SJSA1 (cell line): ENCODE results near the gene FRZB. TPM values are rescaled to one million over a fixed set of nuclear protein-coding genes. Genes with fewer than 3 reads are reported as not detected.

Experiments
- DNase-seq, 2 experiments: peaks; one replicate each; pipeline ENCODE4 v3.0.0-alpha.2; 2015 to 2020; ENCODE audit warnings: low spot score in 2 of 2, low read depth in 1 of 2
- H3K27ac ChIP-seq: fragments of 250-450 bp; sonication (Bioruptor Pico); 2 replicates; pipeline ENCODE4 v1.5.1; 2020; ENCODE audit warnings: mild to moderate bottlenecking, moderate library complexity
- H3K27me3 ChIP-seq: fragments of 250-450 bp; sonication (Bioruptor Pico); replicated peaks from 2 replicates; pipeline ENCODE4 v1.5.1; 2020; ENCODE audit warnings: mild to moderate bottlenecking, moderate library complexity
- H3K36me3 ChIP-seq: fragments of 250-450 bp; sonication (Bioruptor Pico); 2 replicates; pipeline ENCODE4 v1.5.1; 2020; ENCODE audit warnings: mild to moderate bottlenecking
- H3K4me1 ChIP-seq: fragments of 250-450 bp; sonication (Bioruptor Pico); replicated peaks from 2 replicates; pipeline ENCODE4 v1.6.1; 2021; ENCODE audit warnings: mild to moderate bottlenecking
- H3K4me3 ChIP-seq: fragments of 250-450 bp; sonication (Bioruptor Pico); 2 replicates; pipeline ENCODE4 v1.5.1; 2020; ENCODE audit warnings: mild to moderate bottlenecking
- H3K9me3 ChIP-seq: fragments of 250-450 bp; sonication (Bioruptor Pico); replicated peaks from 2 replicates; pipeline ENCODE4 v1.5.1; 2020; ENCODE audit warnings: mild to moderate bottlenecking
- total RNA-seq: library from RNA; depleted of rRNA; stranded (reverse); fragments of >200 nt; shearing (Covaris generic); gene quantifications from 2 replicates; pipeline ENCODE4 v1.2.3, GENCODE V29; 2014

FRZB gene
- total RNA-seq, 1 experiment from 2014 or later: 0.03 TPM

DNA sequence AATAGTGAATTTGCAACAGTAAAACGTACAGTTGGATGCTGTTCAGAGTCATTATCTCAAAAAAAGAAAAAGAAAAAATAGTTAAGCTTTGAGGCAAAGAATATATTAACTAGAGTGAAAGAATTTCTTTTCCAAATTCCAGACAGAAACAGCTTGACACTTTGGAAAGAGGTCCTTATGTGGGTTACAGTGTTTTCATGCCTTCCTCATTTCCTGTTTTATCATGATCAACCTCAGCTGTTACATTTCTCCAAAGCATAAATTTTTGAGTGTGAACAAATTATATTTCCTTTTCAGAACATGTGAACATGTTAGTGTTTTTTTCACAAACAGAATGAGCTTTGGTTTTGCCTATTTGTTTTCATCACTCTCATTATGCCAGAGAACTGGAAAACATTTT is 13.6 kb downstream of the FRZB start:
- no peaks in the 10 kb centered on the region for H3K4me1 ChIP-seq
- H3K27me3 ChIP-seq: no peaks in the 10 kb centered on the region; the same call in none of the 2 replicates
- no peak overlapping the region for H3K27ac ChIP-seq
- H3K4me3 ChIP-seq: no peak overlapping the region
- no peaks in the 10 kb centered on the region for H3K36me3 ChIP-seq
- no peaks in the 10 kb centered on the region for H3K9me3 ChIP-seq
- DNase-seq: no peak

DNA sequence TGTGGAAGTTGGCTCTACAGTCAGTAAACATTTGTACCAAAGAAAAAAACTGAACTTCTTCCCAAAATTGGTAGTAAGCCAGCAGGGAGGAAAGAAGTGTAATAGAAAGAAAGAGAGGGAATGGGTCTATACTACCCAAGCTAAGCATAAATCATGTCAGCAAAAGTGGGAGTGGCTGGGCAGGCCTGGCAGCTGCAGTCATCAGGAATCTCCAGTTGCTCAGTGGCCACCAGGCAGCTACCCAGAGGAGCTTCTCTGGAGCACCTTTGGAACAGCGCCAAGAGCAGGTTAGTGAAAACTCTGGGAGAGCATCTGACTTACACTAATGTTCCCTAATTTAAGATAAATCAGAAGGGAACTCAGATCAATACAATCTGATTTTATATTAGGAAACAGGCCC is 14.3 kb downstream of the FRZB start:
- Histone ChIP-seq H3K36me3 (no peaks in the 10 kb centered on the region), H3K4me1 (no peaks in the 10 kb centered on the region), H3K9me3 (no peaks in the 10 kb centered on the region), H3K4me3 (no peak overlapping the region), H3K27ac (no peak overlapping the region), H3K27me3 (no peaks in the 10 kb centered on the region; the same call in 1 of the 2 replicates)
- DNase-seq: no peak

DNA sequence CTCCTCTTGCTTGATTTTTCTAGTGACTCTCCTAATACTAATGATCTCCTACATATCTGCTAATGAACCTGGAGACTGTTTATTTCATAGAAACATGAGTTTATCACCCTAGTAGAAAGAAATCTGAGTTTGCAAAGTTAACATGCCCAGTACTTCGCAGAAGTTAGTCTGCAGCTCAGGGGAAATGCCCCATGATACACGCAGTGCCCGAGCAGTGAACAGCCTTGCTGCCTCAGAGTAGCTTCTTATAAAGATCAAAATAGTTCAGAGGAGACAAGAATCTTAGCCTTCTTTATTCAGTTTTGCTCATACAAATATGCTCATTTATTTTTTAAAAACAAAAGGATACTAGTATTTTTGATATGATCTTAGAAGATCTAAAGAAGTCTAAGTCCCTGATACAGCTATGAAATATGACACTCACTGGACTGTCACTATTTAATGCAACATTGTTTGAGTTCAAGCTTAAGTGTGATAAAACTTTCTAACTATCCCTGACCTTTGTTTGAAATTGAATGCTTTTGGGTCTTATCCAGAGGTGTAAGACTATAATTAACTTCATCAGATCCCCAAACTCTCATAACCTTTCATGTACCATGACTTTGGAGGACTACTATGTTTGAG is 20.5 kb downstream of the FRZB start:
- peaks cover 5% of the 10 kb centered on the region for H3K27me3 ChIP-seq
- DNase-seq: no peak
- H3K27ac ChIP-seq: no peak overlapping the region
- H3K4me1 ChIP-seq: no peaks in the 10 kb centered on the region
- H3K36me3 ChIP-seq: no peaks in the 10 kb centered on the region
- H3K4me3 ChIP-seq: no peak overlapping the region
- H3K9me3 ChIP-seq: no peaks in the 10 kb centered on the region

DNA sequence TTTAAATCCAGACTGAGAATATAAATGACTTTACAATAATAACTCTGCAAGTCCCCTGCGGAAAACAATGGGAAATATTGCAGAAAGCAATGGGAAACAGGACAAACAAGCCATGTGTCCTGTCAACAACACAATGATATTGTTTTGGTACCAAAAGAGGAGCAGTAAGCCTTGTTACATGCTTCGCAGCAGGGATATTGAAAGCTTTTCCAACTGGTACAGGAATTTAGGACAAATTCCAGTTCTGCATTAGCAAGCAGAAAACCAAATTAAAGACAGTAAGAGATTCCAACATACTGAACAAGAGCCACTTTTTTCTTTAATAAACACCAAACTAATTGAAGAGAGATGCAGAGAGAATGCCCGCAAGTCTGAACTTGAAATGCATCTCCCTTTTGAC is 30.0 kb downstream of the FRZB start:
- Histone ChIP-seq H3K27ac (no peak overlapping the region), H3K4me3 (no peak overlapping the region), H3K4me1 (no peaks in the 10 kb centered on the region), H3K27me3 (peaks cover 12% of the 10 kb centered on the region), H3K36me3 (no peaks in the 10 kb centered on the region), H3K9me3 (no peaks in the 10 kb centered on the region)
- no peak for DNase-seq

DNA sequence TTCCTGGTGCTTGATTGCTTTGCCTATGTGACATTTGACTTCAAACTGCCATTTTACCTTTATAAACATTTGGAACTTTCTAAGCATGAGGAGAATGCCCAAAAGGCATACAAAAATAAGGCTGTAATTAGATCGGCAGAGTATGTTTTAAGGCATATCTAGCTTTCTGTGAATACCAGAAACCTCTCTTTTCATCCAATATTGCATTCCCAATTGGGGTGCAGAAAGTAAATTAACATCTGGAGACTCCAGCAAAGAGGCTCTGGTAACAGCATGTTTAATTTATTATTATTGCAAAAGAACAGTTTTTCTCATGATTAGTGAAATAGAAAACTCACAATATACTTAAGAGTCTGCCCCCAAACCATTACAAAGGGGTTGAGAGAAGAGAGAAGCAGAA is 32.1 kb downstream of the FRZB start:
- Histone ChIP-seq H3K4me1 (no peaks in the 10 kb centered on the region), H3K36me3 (no peaks in the 10 kb centered on the region), H3K4me3 (no peak overlapping the region), H3K27me3 (peaks cover 12% of the 10 kb centered on the region), H3K9me3 (no peaks in the 10 kb centered on the region), H3K27ac (no peak overlapping the region)
- DNase-seq: no peak

DNA sequence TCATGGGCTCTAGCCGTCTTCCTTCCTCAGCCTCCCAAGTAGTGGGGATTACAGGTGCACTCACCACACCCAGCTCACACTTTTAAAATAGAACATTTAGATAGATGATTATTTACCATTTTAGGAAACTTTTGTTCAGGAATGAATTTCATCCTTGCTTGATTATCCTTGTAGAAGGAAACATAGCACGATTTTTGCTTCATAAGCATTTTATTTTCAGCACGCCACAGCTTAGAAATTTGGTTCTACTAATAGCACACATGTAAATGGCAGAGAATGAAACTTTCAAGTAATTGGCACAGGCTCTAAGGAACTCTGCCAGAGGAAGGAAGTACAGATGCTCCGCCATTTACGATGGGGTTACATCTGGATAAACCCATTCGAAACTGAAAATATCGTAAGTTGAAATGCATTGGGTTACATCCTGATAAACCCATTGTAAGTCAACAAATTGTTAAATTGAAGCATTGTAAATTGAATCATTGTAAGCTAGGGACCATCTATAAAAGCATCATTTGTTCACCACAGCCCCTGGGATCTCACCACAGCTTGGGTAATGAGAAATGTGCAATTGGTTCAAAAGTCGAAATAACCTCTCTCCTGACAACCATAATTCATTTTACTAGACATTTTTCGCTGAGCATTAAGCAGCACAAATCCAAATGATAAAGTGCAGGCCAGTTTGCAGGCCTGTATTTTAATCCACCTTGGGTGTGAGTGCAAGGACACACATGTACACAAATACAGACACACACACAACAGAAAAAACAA is 33.2 kb downstream of the FRZB start:
- no peak overlapping the region for H3K27ac ChIP-seq
- no peak overlapping the region for H3K4me3 ChIP-seq
- peaks cover 12% of the 10 kb centered on the region for H3K27me3 ChIP-seq
- no peak for DNase-seq
- no peaks in the 10 kb centered on the region for H3K36me3 ChIP-seq
- H3K4me1 ChIP-seq: no peaks in the 10 kb centered on the region
- no peaks in the 10 kb centered on the region for H3K9me3 ChIP-seq

DNA sequence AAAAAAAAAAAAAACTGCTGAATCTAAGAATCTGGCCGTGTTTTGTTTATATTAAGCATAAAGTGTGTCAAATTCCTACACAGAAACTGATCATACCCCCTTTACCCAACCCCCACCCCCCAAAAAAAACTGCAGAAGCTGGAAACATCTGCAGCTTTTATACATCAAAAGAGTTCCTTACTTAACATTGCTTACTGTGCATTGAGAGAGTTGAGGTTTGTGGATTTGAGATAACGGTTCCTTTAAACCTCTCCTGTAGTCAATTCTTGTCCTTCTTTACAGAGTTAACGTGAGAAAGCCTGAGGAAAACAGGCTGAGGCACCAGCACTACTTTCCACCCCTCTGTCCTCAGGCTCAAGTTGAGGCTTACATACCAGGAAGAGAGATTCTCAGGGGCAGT is 34.5 kb downstream of the FRZB start:
- no peak overlapping the region for H3K4me3 ChIP-seq
- no peaks in the 10 kb centered on the region for H3K36me3 ChIP-seq
- peaks cover 7% of the 10 kb centered on the region; the same call in 1 of the 2 replicates for H3K27me3 ChIP-seq
- H3K27ac ChIP-seq: no peak overlapping the region
- no peak for DNase-seq
- H3K4me1 ChIP-seq: no peaks in the 10 kb centered on the region
- H3K9me3 ChIP-seq: no peaks in the 10 kb centered on the region

DNA sequence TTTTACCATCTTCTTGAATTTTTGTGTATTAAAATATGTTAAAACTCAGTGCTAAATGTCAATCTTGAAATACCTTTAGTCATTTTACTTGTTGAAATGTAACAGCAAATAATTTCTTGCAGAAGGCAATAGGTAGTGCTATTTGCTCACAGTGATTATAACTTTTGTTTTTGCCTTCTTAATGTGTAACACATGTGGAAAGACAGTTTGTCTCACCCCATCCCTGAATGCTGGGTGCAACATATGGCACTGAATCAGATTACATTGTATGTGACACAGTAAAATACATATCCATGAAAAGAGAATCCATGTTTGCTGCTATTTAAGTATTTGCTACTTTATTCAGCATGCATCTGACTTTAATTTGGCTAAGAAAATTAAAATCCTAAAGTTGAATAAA is 35.3 kb downstream of the FRZB start:
- Histone ChIP-seq H3K27me3 (peaks cover 3% of the 10 kb centered on the region; the same call in 1 of the 2 replicates), H3K4me3 (no peak overlapping the region), H3K9me3 (no peaks in the 10 kb centered on the region), H3K27ac (no peak overlapping the region), H3K36me3 (no peaks in the 10 kb centered on the region), H3K4me1 (no peaks in the 10 kb centered on the region)
- no peak for DNase-seq

DNA sequence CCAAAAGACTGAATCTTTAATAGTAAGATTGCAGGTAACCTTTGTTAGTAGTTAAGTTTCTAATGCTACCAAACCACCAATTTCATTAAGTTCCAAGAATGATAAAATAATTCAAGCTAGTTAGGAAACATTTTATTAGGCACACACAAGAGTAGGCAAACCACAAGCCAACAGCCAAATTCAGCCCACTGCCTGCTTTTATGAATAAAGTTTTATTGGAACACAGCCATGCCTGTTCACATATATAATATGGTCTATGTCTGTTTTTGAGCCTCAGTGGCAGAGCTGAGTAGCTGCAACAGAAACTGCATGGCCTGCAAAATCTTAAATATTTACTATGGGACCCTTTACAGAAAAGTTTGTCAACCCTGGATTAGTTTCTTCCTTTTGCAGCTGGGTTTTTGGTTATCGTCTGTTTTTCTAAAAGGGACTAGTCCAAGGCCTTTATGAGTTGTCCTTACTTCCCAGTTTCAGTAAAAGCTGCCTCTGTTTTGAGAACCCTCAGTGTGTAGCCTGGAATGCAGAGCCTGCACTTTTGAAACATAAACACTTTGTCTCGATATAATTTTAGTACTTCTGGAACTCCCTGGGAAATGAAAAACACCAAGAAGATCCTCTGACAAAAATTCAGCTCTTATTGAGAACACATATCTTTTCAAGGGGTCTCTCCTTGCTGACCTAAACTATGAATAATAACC is 39.1 kb downstream of the FRZB start:
- Histone ChIP-seq H3K36me3 (no peaks in the 10 kb centered on the region), H3K4me3 (no peak overlapping the region), H3K27me3 (peaks cover 2% of the 10 kb centered on the region; the same call in 1 of the 2 replicates), H3K27ac (no peak overlapping the region), H3K4me1 (no peaks in the 10 kb centered on the region), H3K9me3 (no peaks in the 10 kb centered on the region)
- no peak for DNase-seq

DNA sequence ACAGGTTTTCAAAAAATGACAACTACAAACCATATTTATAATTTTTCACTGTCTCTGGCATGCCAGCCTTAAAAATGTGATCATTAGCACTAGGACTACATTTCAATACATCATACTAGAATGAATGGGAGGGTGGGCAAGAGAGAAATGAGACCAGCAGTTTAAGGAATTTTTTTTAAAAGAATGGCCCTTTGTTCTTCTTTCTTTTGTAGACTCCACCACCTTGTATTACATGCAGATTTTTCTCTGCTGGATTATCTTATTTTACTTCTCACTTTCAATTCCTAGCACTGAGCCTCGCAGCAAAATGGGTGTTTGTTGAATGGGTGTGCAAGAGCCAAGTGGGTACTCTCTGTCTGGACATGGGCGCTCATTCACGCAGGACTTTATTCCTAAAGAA is 39.9 kb downstream of the FRZB start:
- Histone ChIP-seq H3K4me1 (no peaks in the 10 kb centered on the region), H3K9me3 (no peaks in the 10 kb centered on the region), H3K4me3 (no peak overlapping the region), H3K27ac (no peak overlapping the region), H3K27me3 (peaks cover 2% of the 10 kb centered on the region; the same call in 1 of the 2 replicates), H3K36me3 (no peaks in the 10 kb centered on the region)
- DNase-seq: no peak

DNA sequence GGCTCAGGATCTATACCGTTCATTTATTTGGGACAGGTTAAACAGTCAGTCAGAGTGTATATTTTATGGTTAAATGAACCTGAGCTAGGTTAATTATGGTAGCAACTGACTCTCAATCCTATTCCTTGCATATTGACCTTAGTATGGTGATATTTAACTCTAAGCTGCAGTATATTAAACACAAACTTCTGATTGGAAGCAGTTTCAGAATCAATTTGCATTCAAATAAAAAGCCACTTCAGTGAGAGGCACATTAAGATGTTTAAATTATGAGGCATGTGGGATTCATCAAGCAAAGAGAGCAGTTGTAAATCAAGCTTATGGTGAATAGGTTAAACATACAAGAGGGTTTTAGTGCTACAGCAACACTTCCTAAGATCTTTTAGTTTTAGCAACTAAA is 40.4 kb downstream of the FRZB start:
- Histone ChIP-seq H3K27me3 (peaks cover 2% of the 10 kb centered on the region; the same call in 1 of the 2 replicates), H3K4me3 (no peak overlapping the region), H3K36me3 (no peaks in the 10 kb centered on the region), H3K27ac (no peak overlapping the region), H3K4me1 (no peaks in the 10 kb centered on the region), H3K9me3 (no peaks in the 10 kb centered on the region)
- DNase-seq: no peak

DNA sequence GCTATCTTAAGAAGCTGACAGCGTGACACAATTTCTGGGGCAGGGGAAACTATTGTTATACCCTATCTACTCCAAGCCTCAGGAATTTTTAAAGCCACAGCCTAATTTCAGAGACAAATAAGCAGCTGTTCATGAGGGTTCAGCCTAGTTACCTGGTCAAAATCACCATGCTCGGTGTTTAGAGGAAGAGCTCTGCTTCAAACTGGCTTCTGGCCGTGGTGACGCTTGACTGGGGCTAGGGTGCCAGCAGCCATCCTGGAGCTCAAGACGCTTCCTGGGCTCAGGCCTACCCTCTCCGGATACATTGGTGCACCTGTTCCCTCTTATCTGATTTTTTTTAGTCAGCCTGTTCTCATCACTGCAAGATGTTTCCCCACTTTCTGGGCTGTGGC is 41.7 kb downstream of the FRZB start:
- H3K36me3 ChIP-seq: no peaks in the 10 kb centered on the region
- no peaks in the 10 kb centered on the region for H3K4me1 ChIP-seq
- H3K4me3 ChIP-seq: no peak overlapping the region
- H3K27me3 ChIP-seq: peaks cover 2% of the 10 kb centered on the region; the same call in 1 of the 2 replicates
- no peaks in the 10 kb centered on the region for H3K9me3 ChIP-seq
- no peak overlapping the region for H3K27ac ChIP-seq
- DNase-seq: no peak

DNA sequence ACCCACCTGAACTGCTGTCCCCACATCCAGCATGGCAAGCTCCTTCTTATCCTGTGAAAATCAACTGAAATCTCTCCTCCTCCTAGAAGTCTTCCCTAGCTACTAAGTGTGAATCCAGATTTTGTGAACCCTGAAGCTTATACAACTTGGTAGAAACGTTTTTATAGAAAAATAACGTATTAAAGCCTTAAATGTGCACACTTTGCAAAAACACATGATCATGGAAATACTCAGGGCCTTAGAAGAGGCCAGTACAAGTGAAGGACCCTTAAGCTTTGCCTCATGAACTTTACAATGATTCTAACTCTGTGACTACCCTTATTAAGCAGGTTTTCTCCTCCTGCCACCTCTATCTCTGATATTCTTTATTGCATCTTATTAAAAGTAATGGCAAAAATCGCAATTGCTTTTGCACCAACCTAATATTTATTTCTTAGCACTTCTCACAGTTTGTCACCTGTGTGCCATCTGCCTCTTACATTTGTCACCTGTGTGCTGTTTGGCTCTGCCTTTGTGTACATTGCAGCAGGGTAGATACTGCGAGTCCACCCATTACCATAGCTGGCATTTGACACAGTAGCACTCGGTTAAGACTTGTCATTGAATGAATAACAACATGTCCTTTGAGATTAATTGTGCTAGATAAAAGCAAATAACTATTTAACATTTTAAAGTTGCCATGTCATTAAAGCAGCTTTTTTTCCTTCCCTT is 42.2 kb downstream of the FRZB start:
- Histone ChIP-seq H3K27me3 (0 out of 2 replicates have a peak, but pooled peaks cover 2% of the 10 kb centered on the region), H3K36me3 (no peaks in the 10 kb centered on the region), H3K27ac (no peak overlapping the region), H3K4me3 (no peak overlapping the region), H3K9me3 (no peaks in the 10 kb centered on the region), H3K4me1 (no peaks in the 10 kb centered on the region)
- no peak for DNase-seq
